Measurements from ENCODE around the gene ERBB4. TPM values are rescaled to one million over a fixed set of nuclear protein-coding genes. Genes with fewer than 3 reads are reported as not detected.

ERBB4 gene
- total RNA-seq, 4 donors from 2014 or later: 5.5 to 21.0 (median 18.3) TPM

DNA sequence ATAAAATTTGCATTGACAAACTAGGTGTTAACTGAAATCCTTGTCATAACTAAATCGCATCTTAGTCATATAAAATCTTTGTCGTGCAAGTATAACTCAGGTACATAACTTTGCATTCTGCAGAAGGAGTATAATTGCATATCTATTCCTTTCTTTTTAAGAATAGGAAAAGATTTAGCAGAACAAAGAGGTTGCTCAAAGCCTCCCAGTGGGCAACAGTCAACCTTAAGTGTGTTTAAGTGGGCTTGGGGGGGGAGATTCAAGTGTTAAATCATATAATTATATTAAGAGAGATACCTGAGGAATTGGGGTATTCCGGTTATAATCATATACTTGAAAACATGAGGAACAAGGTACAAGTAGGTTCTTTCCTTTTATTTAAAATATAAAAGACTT is 1068.9 kb downstream of the ERBB4 start:
- WGBS, 2 donors: 71 to 83% methylated on average over 3 of the region's 3 CpGs
- TF ChIP-seq CTCF (IDR thresholded peaks at IDR 0.05) (no peak), POLR2A (IDR thresholded peaks at IDR 0.05) (no peak)
- intact Hi-C loops (cut with DNase I): no loop called here

GRCh38 chr2:211468877-211469663 is 1069.5 kb downstream of the ERBB4 start:
- Histone ChIP-seq H3K4me1 (no peaks in the 10 kb centered on the region), H3K27me3 (no peaks in the 10 kb centered on the region), H3K36me3 (no peaks in the 10 kb centered on the region), H3K4me3 (replicated peaks in 1 of 3) (no peak overlapping the region), H3K9me3 (no peaks in the 10 kb centered on the region), H3K27ac (no peak overlapping the region)
- TF ChIP-seq POLR2A (IDR thresholded peaks at IDR 0.05): no peak
- no peak for TF ChIP-seq CTCF (IDR thresholded peaks at IDR 0.05)
- intact Hi-C loops (cut with DNase I): no loop called here
- no peak for DNase-seq
- 52 to 61% methylated on average over 4 of the region's 4 CpGs for WGBS, 2 donors

More for the DNA sequence above, 1068.9 kb downstream of the ERBB4 start:
- no peak overlapping the region for H3K27ac ChIP-seq
- H3K36me3 ChIP-seq: no peaks in the 10 kb centered on the region
- no peaks in the 10 kb centered on the region for H3K9me3 ChIP-seq
- no peaks in the 10 kb centered on the region for H3K27me3 ChIP-seq
- DNase-seq: no peak
- H3K4me1 ChIP-seq: no peaks in the 10 kb centered on the region
- H3K4me3 ChIP-seq (replicated peaks in 1 of 3): no peak overlapping the region

- intact Hi-C loops (cut with DNase I): no loop called here
- H3K27ac ChIP-seq: no peak overlapping the region
- no peak for DNase-seq
- no peaks in the 10 kb centered on the region for H3K36me3 ChIP-seq
- no peaks in the 10 kb centered on the region for H3K4me1 ChIP-seq
- no peaks in the 10 kb centered on the region for H3K27me3 ChIP-seq
- TF ChIP-seq POLR2A (IDR thresholded peaks at IDR 0.05) (no peak), CTCF (IDR thresholded peaks at IDR 0.05) (no peak)
- WGBS, 2 donors: 65 to 72% methylated on average over 4 of the region's 4 CpGs
- no peak overlapping the region for H3K4me3 ChIP-seq (replicated peaks in 1 of 3)
- no peaks in the 10 kb centered on the region for H3K9me3 ChIP-seq
Measured at GRCh38 chr2:211468217-211468616, 1070.4 kb downstream of the ERBB4 start.

GRCh38 chr2:211463397-211463796 is 1075.2 kb downstream of the ERBB4 start:
- H3K9me3 ChIP-seq: no peaks in the 10 kb centered on the region
- H3K36me3 ChIP-seq: no peaks in the 10 kb centered on the region
- no peaks in the 10 kb centered on the region for H3K27me3 ChIP-seq
- 58 to 72% methylated on average over 3 of the region's 3 CpGs for WGBS, 2 donors
- no peak for TF ChIP-seq POLR2A (IDR thresholded peaks at IDR 0.05)
- TF ChIP-seq CTCF (IDR thresholded peaks at IDR 0.05): no peak
- H3K27ac ChIP-seq: no peak overlapping the region
- H3K4me1 ChIP-seq: no peaks in the 10 kb centered on the region
- H3K4me3 ChIP-seq (replicated peaks in 1 of 3): no peak overlapping the region
- intact Hi-C loops (cut with DNase I): no loop called here
- DNase-seq: no peak

DNA sequence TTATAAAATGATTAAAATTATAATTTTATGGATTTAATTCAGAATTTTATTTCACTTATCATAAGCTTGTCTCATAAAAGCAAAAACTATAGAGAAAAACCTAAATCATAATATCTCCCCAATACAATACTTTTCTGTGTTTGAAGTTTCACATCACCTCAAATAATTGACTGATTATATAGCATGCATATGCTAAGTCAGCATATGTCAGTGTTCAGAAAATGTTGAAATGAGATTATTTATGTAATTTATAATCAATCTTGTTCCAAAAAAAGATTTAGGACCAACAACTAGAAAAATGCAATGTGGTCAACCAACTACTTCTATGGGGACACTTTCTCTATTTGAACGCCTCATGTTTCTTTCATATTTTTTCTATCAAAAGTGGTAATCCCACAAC is 1079.6 kb downstream of the ERBB4 start:
- Histone ChIP-seq H3K27me3 (no peaks in the 10 kb centered on the region), H3K4me3 (replicated peaks in 1 of 3) (no peak overlapping the region), H3K9me3 (no peaks in the 10 kb centered on the region), H3K36me3 (no peaks in the 10 kb centered on the region), H3K27ac (no peak overlapping the region), H3K4me1 (peaks cover 0 to 4% of the 10 kb centered on the region in 2 donors)
- DNase-seq: no peak
- 90 to 94% methylated on average over 1 of the region's 1 CpG for WGBS, 2 donors
- TF ChIP-seq CTCF (IDR thresholded peaks at IDR 0.05): no peak
- TF ChIP-seq POLR2A (IDR thresholded peaks at IDR 0.05): no peak
- intact Hi-C loops (cut with DNase I): loop anchor here (10.0 kb wide), 1 partner anchor 1126 kb away; no protein-coding TSS in a partner anchor
